GM12878 (cell line): ENCODE measurements around the gene MACROD2. TPM values are rescaled to one million over a fixed set of nuclear protein-coding genes. Genes with fewer than 3 reads are reported as not detected.

ENCODE experiments used
- ATAC-seq: fragments of 200-7000 bp; cut with Tn5 transposase; 3 replicates; pipeline ENCODE4 v1.9.1; 2020; ENCODE audit warnings: mild to moderate bottlenecking, moderate library complexity
- BruUV-seq: library from RNA; stranded (reverse); fragments of 400-500 nt; replicated peaks from 2 replicates; lab custom pipeline; 2021; lab: Mats Ljungman, UMichigan
- CTCF ChIA-PET: fragments of 300-600 bp; sonication (Branson Sonifier 250); formaldehyde crosslinking; extraction: SDS; loops from one replicate; lab custom pipeline; 2021; ENCODE audit warnings: inconsistent platforms; lab: Yijun Ruan, JAX
- POLR2A ChIA-PET: fragments of 350-600 bp; formaldehyde crosslinking; extraction: SDS; loops from one replicate; lab custom pipeline; 2021; ENCODE audit warnings: inconsistent platforms; lab: Charles Lee
- RAD21 ChIA-PET: fragments of 300-600 bp; sonication (Branson Sonifier 250); formaldehyde crosslinking; loops from one replicate; lab custom pipeline; 2023; ENCODE audit warnings: antibody characterized with exemption; ENCODE audit not compliant: unreplicated experiment; lab: Charles Lee
- SMC1A ChIA-PET: fragments of 300-600 bp; sonication (Branson Sonifier 250); formaldehyde crosslinking; loops from one replicate; lab custom pipeline; 2023; ENCODE audit not compliant: unreplicated experiment, uncharacterized antibody; lab: Charles Lee
- DNase-seq: peaks from one replicate; pipeline ENCODE4 v3.0.0-alpha.2; 2011; ENCODE audit warnings: low read depth, low spot score
- FAIRE-seq: peaks from 3 replicates; lab custom pipeline; 2011; peaks lifted over from hg19 to GRCh38; lab: Jason Lieb, UNC
- H2AFZ ChIP-seq: 2 replicates; pipeline ENCODE4 v1.6.0; 2011; ENCODE audit warnings: low read depth, low read length, control low read depth; ENCODE audit not compliant: control insufficient read depth
- H3K27ac ChIP-seq: 2 replicates; pipeline ENCODE4 v1.5.1; 2011; ENCODE audit warnings: control low read depth; ENCODE audit not compliant: control insufficient read depth, insufficient read depth
- H3K27me3 ChIP-seq, 2 experiments: replicated peaks in 1 of 2; 2 replicates each; pipeline versions ENCODE4 v1.6.0 to v1.6.1; 2011; ENCODE audit warnings: low read length in 1 of 2; ENCODE audit not compliant: control insufficient read depth in 2 of 2, insufficient read depth in 2 of 2
- H3K36me3 ChIP-seq, 2 experiments: 2 replicates each; pipeline ENCODE4 v1.5.1; 2011; ENCODE audit warnings: low read length in 1 of 2; ENCODE audit not compliant: control insufficient read depth in 2 of 2, insufficient read depth in 2 of 2
- H3K4me1 ChIP-seq: 2 replicates; pipeline ENCODE4 v1.6.1; 2011; ENCODE audit warnings: mild to moderate bottlenecking, low read length, moderate library complexity, mixed read lengths; ENCODE audit not compliant: control insufficient read depth, insufficient read depth
- H3K4me2 ChIP-seq: 2 replicates; pipeline ENCODE4 v1.6.0; 2011; ENCODE audit warnings: control low read depth; ENCODE audit not compliant: control insufficient read depth, insufficient read depth
- H3K4me3 ChIP-seq: fragments of 200-600 bp; sonication (generic); 2 replicates; pipeline ENCODE4 v1.5.1; 2016
- H3K79me2 ChIP-seq: 2 replicates; pipeline ENCODE4 v1.6.0; 2011; ENCODE audit warnings: low read length; ENCODE audit not compliant: control insufficient read depth, insufficient read depth
- H3K9ac ChIP-seq: 2 replicates; pipeline ENCODE4 v1.8.0; 2011; ENCODE audit warnings: low read length, control low read depth, mixed read lengths; ENCODE audit not compliant: control insufficient read depth, insufficient read depth
- H3K9me3 ChIP-seq: replicated peaks from 3 replicates; pipeline ENCODE4 v1.5.1; 2011; ENCODE audit warnings: mild to moderate bottlenecking, low read length; ENCODE audit not compliant: control insufficient read depth, insufficient read depth
- H4K20me1 ChIP-seq: 2 replicates; pipeline ENCODE4 v1.6.0; 2011; ENCODE audit not compliant: control insufficient read depth, insufficient read depth
- ASH2L ChIP-seq: fragments of 300-600, 200-600 bp; sonication (generic); IDR thresholded peaks from 2 replicates; pipeline ENCODE4 v1.6.1; 2017; ENCODE audit warnings: low read depth, mild to moderate bottlenecking, borderline replicate concordance
- BCL11A ChIP-seq: IDR thresholded peaks from 2 replicates; pipeline ENCODE4 v1.6.1; 2011; ENCODE audit warnings: low read depth, low read length
- BHLHE40 ChIP-seq, 2 experiments: fragments of 450-650 bp in 1 of 2; IDR thresholded peaks; 2 replicates each; pipeline ENCODE4 v1.6.1; 2011 to 2017; ENCODE audit warnings: low read depth in 2 of 2, borderline replicate concordance in 1 of 2, improper control_type of control experiment in 1 of 2, low read length in 1 of 2, mild to moderate bottlenecking in 1 of 2
- CBX3 ChIP-seq: fragments of 200-600 bp; sonication (generic); IDR thresholded peaks from 2 replicates; pipeline ENCODE4 v1.6.1; 2016; ENCODE audit warnings: low read depth, borderline replicate concordance
- ESRRA ChIP-seq: IDR thresholded peaks from 2 replicates; pipeline ENCODE4 v1.6.1; 2012; ENCODE audit warnings: mild to moderate bottlenecking, low read length, improper control_type of control experiment
- HDAC2 ChIP-seq: fragments of 200-600 bp; sonication (generic); IDR thresholded peaks from 2 replicates; pipeline ENCODE4 v1.6.1; 2017
- MEF2B ChIP-seq: fragments of 450-650 bp; IDR thresholded peaks from 2 replicates; pipeline ENCODE4 v1.6.1; 2018; ENCODE audit warnings: mild to moderate bottlenecking, moderate library complexity; ENCODE audit not compliant: partially characterized antibody, poor library complexity, severe bottlenecking
- MTA2 ChIP-seq: fragments of 450-650 bp; IDR thresholded peaks from 2 replicates; pipeline ENCODE4 v1.6.1; 2016; ENCODE audit warnings: low read depth, mild to moderate bottlenecking, moderate library complexity
- NR2C2 ChIP-seq: IDR thresholded peaks from 2 replicates; pipeline ENCODE4 v1.6.1; 2011; ENCODE audit warnings: borderline replicate concordance, low read depth; ENCODE audit not compliant: control insufficient read depth, insufficient read length
- POLR2AphosphoS2 ChIP-seq: IDR thresholded peaks from 2 replicates; pipeline ENCODE4 v1.6.1; 2011; ENCODE audit warnings: low read depth, mild to moderate bottlenecking, low read length, improper control_type of control experiment, moderate library complexity
- POU2F2 ChIP-seq: IDR thresholded peaks from 3 replicates; pipeline ENCODE4 v1.6.1; 2011; ENCODE audit warnings: low read depth, mild to moderate bottlenecking, low read length, borderline replicate concordance
- RUNX3 ChIP-seq: IDR thresholded peaks from 2 replicates; pipeline ENCODE4 v1.6.1; 2012; ENCODE audit warnings: low read length, inconsistent platforms
- SP1 ChIP-seq: IDR thresholded peaks from one replicate; pipeline ENCODE4 v1.6.1; 2011; ENCODE audit warnings: low read depth, low read length
- SRF ChIP-seq, 2 experiments: IDR thresholded peaks; 2 replicates each; pipeline ENCODE4 v1.6.1; 2011; ENCODE audit warnings: low read depth in 2 of 2, low read length in 2 of 2, mild to moderate bottlenecking in 1 of 2, moderate library complexity in 1 of 2
- WGBS: methylation state at CpG from one replicate; pipeline ENCODE4 v1.1.6; 2016; ENCODE audit warnings: low lambda C conversion rate; ENCODE audit not compliant: insufficient replicate concordance, insufficient coverage; ENCODE audit errors: missing lambda C conversion rate; 5-methylcytosine and 5-hydroxymethylcytosine counted together
- in situ Hi-C: fragments of 300-500 bp; cut with MboI; formaldehyde crosslinking; loops from 9 replicates; pipeline ENCODE4 v1.14.3; 2018; ENCODE audit warnings: mixed read lengths
- intact Hi-C: fragments of 100-400 bp; cut with micrococcal nuclease; formaldehyde crosslinking; loops from one replicate; pipeline ENCODE4 v1.14.2; 2022; ENCODE audit not compliant: unreplicated experiment
- polyA plus RNA-seq, 11 experiments: library from polyadenylated mRNA; depleted of rRNA in 4 of 11; unstranded in 6 of 11; stranded (reverse) in 5 of 11; fragments of >200 nt; fragmentation: Nextera tagmentation in 4 of 11; fragmentation: Illumina TruSeq in 1 of 11; extraction: Ambion mirVana in 4 of 11; extraction: Trizol in 1 of 11; gene quantifications; 1 replicate in 1 of 11; 2 replicates in 10 of 11; pipeline versions ENCODE4 v1.2.1 to v1.2.3, GENCODE V29; 2011 to 2016; ENCODE audit warnings: inconsistent platforms in 2 of 11, missing spikeins in 2 of 11, low read depth in 1 of 11
- total RNA-seq, 4 experiments: library from RNA; depleted of rRNA in 3 of 4; stranded (reverse); fragments of >200 nt in 3 of 4; fragmentation: Illumina TruSeq in 1 of 4; extraction: Trizol in 1 of 4; gene quantifications; 2 replicates each; pipeline versions ENCODE4 v1.2.1 to v1.2.3, GENCODE V29; 2013 to 2021

MACROD2 gene
- total and polyA plus RNA-seq, 10 of the 15 experiments (the other 5 are each of a cell fraction or from before 2014, with no cell fraction given), result 1.1 to 21.5 (median 2.2) TPM

DNA sequence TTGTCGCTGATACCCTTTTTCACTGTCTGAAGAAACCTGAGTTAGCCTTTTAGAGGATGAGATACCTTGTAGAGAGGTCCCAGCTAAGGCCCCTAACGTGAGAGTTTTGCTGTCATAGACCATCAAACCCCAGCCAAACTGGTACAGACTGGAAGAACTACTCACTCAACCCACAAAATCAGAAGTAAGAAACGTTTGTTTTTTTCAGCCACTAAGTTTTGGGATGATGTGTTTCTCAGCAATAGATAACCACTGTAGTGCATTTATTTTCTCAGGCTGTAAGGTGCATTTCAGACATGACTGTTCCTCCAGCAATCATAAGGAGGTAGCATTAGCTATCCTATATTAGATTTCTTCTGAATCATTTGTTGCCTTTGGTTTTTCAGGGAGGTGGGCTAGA lies 749.4 kb downstream of the MACROD2 start:
- CTCF ChIA-PET, result interaction anchor here (1.0 to 2.2 kb wide), 3 partner anchors 9 to 203 kb away, joined by 3 to 6 read pairs (median 3); no protein-coding TSS in a partner anchor

DNA sequence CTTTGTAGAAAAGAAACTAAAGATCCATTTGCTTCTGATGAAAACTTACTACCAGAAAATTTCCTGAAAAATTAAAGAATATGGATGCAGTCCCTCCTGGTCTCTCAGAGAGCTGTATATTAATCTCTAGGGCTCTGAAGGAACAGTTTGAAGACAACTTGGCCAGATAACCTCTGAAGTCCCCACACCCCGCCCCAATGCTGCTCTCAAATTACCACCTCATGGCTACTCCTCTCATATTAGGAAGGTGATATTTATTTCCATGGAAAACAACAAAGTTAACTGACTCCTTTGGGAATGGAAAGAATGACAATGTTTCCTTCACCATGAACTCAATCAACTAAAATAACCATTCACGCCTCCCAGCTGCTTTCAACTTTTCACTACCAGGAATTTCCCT lies 750.5 kb downstream of the MACROD2 start:
- in situ Hi-C loops, result no loop called here
- 25% methylated on average over 2 of the region's 2 CpGs for WGBS
- BruUV-seq, result no TSS peak
- no peaks in the 10 kb centered on the region for H3K27me3 ChIP-seq
- ChIA-PET CTCF (interaction anchor here (2.2 kb wide), 1 partner anchor 202 kb away, joined by 6 read pairs; no protein-coding TSS in a partner anchor), SMC1A (interaction anchor here (0.6 to 1.4 kb wide), 6 partner anchors 10 to 845 kb away, joined by 3 read pairs; no protein-coding TSS in a partner anchor), RAD21 (interaction anchor here (1.3 to 2.9 kb wide), 2 partner anchors 46 to 115 kb away, joined by 3 to 16 read pairs; no protein-coding TSS in a partner anchor), POLR2A (no interaction called here)
- H3K9me3 ChIP-seq, result no peaks in the 10 kb centered on the region
- H3K9ac ChIP-seq, result no peak overlapping the region
- no peaks in the 10 kb centered on the region for H3K79me2 ChIP-seq
- H2AFZ ChIP-seq, result no peak overlapping the region
- DNase-seq (no peak), FAIRE-seq (no peak), ATAC-seq (no peak)
- H3K4me3 ChIP-seq, result no peak overlapping the region
- intact Hi-C loops, result no loop called here
- no peaks in the 10 kb centered on the region for H3K36me3 ChIP-seq
- H3K27ac ChIP-seq, result no peak overlapping the region
- H4K20me1 ChIP-seq, result no peaks in the 10 kb centered on the region
- H3K4me1 ChIP-seq, result no peaks in the 10 kb centered on the region
- TF ChIP-seq ESRRA, result no peak
- TF ChIP-seq POLR2AphosphoS2, result no peak
- TF ChIP-seq BHLHE40 (IDR thresholded peaks at IDR 0.05; ENCODE audit: borderline replicate concordance in 1 of 2, low read depth in 2 of 2, low read length in 1 of 2), result no peak
- no peak for TF ChIP-seq POU2F2
- H3K4me2 ChIP-seq, result no peak overlapping the region

More for the DNA sequence above, 749.4 kb downstream of the MACROD2 start:
- peak overlapping the region; percentile 46 for H3K27ac ChIP-seq
- intact Hi-C loops, result no loop called here
- H3K27me3 ChIP-seq, result no peaks in the 10 kb centered on the region
- WGBS, result 18% methylated on average over 3 of the region's 3 CpGs
- no peaks in the 10 kb centered on the region for H3K4me1 ChIP-seq
- H2AFZ ChIP-seq, result peak overlapping the region; percentile 37; the same call in 1 of the 2 replicates
- POLR2A ChIA-PET, result no interaction called here
- no TSS peak for BruUV-seq
- in situ Hi-C loops, result no loop called here
- no peak for TF ChIP-seq SRF (IDR thresholded peaks at IDR 0.05; ENCODE audit: low read depth in 2 of 2, low read length in 2 of 2)
- TF ChIP-seq CBX3, result no peak
- no peak for TF ChIP-seq HDAC2
- TF ChIP-seq BCL11A, result peak; percentile 39; the same call in 1 of the 2 replicates
- TF ChIP-seq ASH2L, result no peak
- TF ChIP-seq MTA2, result 0 out of 2 replicates have a peak, but pooled peaks have one; percentile 22
- TF ChIP-seq SP1, result no peak
- peak; percentile 28; the same call in 1 of the 2 replicates for TF ChIP-seq RUNX3
- TF ChIP-seq MEF2B, result peak; percentile 12
- no peak for TF ChIP-seq NR2C2
- TF ChIP-seq, all 136 proteins: peak for 4
- ChIA-PET SMC1A (interaction anchor here (0.9 to 1.5 kb wide), 7 partner anchors 11 to 69 kb away, joined by 3 to 6 read pairs (median 4); no protein-coding TSS in a partner anchor), RAD21 (interaction anchor here (1.3 to 2.9 kb wide), 4 partner anchors 10 to 52 kb away, joined by 3 to 16 read pairs (median 6); no protein-coding TSS in a partner anchor)
- DNase-seq (peak; percentile 70), FAIRE-seq (peak; percentile 38), ATAC-seq (peak; percentile 91)
- Histone ChIP-seq H4K20me1 (no peaks in the 10 kb centered on the region), H3K4me3 (no peak overlapping the region), H3K79me2 (no peaks in the 10 kb centered on the region), H3K4me2 (no peak overlapping the region), H3K9me3 (no peaks in the 10 kb centered on the region), H3K9ac (no peak overlapping the region), H3K36me3 (no peaks in the 10 kb centered on the region)
